ENCODE measurements around the gene BMP6.

Gene BMP6

GRCh38 chr6:7846966-7847818 is 121.3 kb downstream of the BMP6 start:
- TF ChIP-seq ZFX (IDR thresholded peaks at IDR 0.05; ENCODE audit: borderline replicate concordance) = no peak
- no peak for TF ChIP-seq CTCF (IDR thresholded peaks at IDR 0.05)
- no peak overlapping the region for H3K27ac ChIP-seq

GRCh38 chr6:7848229-7848628 is 122.3 kb downstream of the BMP6 start:
- TF ChIP-seq CTCF (IDR thresholded peaks at IDR 0.05) (no peak), ZFX (IDR thresholded peaks at IDR 0.05; ENCODE audit: borderline replicate concordance) (no peak)
- no peak overlapping the region for H3K27ac ChIP-seq

GRCh38 chr6:7851780-7852179 is 125.9 kb downstream of the BMP6 start:
- H3K27ac ChIP-seq = no peak overlapping the region
- TF ChIP-seq ZFX (IDR thresholded peaks at IDR 0.05; ENCODE audit: borderline replicate concordance) = no peak
- no peak for TF ChIP-seq CTCF (IDR thresholded peaks at IDR 0.05)

- TF ChIP-seq ZFX (IDR thresholded peaks at IDR 0.05; ENCODE audit: borderline replicate concordance) (no peak), CTCF (IDR thresholded peaks at IDR 0.05) (no peak)
- H3K27ac ChIP-seq = no peak overlapping the region
Observed at GRCh38 chr6:7859591-7859990, 133.7 kb downstream of the BMP6 start.

- no peak for TF ChIP-seq ZFX (IDR thresholded peaks at IDR 0.05; ENCODE audit: borderline replicate concordance)
- TF ChIP-seq CTCF (IDR thresholded peaks at IDR 0.05) = no peak
- H3K27ac ChIP-seq = no peak overlapping the region
Observed at GRCh38 chr6:7865781-7866180, 139.9 kb downstream of the BMP6 start.

- H3K27ac ChIP-seq = no peak overlapping the region
- TF ChIP-seq CTCF (IDR thresholded peaks at IDR 0.05) = no peak
- TF ChIP-seq ZFX (IDR thresholded peaks at IDR 0.05; ENCODE audit: borderline replicate concordance) = no peak
Observed at GRCh38 chr6:7866526-7866925, 140.6 kb downstream of the BMP6 start.

GRCh38 chr6:7868926-7869325 is 143.0 kb downstream of the BMP6 start:
- no peak for TF ChIP-seq CTCF (IDR thresholded peaks at IDR 0.05)
- no peak for TF ChIP-seq ZFX (IDR thresholded peaks at IDR 0.05; ENCODE audit: borderline replicate concordance)

More at GRCh38 chr6:7868926-7869325, 143.0 kb downstream of the BMP6 start:
- no peak overlapping the region for H3K27ac ChIP-seq

Data from 22Rv1 (cell line).